ENCODE data around the gene TACC3.

DNA sequence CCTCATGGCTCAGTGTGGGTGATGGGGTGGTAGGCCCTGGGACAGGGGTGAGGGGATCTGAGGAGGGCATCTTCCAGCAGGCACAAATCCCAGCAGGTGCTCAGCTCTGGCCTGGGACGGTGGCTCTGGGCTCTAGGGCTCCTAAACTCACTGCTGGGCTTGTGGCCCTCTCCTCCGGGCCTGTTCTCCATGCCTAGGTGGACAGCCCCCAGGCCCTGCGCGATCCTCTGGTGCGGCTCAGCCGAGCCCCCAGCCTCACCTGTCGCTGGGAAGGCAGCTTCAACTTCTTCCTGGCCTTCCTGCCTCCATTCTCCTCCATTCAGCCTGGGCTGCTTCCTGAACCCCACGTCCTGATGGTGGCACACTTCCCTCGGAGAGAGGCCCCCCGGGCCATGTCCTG, 52.4 kb downstream of the TACC3 start:
- no peak for TF ChIP-seq RAD21 (IDR thresholded peaks at IDR 0.05; ENCODE audit: low read depth)
- no peak for TF ChIP-seq EGR1 (IDR thresholded peaks at IDR 0.05)
- TF ChIP-seq TAF1 (IDR thresholded peaks at IDR 0.05; ENCODE audit: low read depth), result no peak
- TF ChIP-seq, protein P1, sequence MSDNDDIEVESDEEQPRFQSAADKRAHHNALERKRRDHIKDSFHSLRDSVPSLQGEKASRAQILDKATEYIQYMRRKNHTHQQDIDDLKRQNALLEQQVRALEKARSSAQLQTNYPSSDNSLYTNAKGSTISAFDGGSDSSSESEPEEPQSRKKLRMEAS (IDR thresholded peaks at IDR 0.05), result no peak
- no peak for TF ChIP-seq ZBTB7A (IDR thresholded peaks at IDR 0.05; ENCODE audit: low read depth)
- no peak for TF ChIP-seq YY1 (IDR thresholded peaks at IDR 0.05; ENCODE audit: low read depth)
- TF ChIP-seq EP300 (IDR thresholded peaks at IDR 0.05; ENCODE audit: borderline replicate concordance), result no peak
- TF ChIP-seq, protein P2, sequence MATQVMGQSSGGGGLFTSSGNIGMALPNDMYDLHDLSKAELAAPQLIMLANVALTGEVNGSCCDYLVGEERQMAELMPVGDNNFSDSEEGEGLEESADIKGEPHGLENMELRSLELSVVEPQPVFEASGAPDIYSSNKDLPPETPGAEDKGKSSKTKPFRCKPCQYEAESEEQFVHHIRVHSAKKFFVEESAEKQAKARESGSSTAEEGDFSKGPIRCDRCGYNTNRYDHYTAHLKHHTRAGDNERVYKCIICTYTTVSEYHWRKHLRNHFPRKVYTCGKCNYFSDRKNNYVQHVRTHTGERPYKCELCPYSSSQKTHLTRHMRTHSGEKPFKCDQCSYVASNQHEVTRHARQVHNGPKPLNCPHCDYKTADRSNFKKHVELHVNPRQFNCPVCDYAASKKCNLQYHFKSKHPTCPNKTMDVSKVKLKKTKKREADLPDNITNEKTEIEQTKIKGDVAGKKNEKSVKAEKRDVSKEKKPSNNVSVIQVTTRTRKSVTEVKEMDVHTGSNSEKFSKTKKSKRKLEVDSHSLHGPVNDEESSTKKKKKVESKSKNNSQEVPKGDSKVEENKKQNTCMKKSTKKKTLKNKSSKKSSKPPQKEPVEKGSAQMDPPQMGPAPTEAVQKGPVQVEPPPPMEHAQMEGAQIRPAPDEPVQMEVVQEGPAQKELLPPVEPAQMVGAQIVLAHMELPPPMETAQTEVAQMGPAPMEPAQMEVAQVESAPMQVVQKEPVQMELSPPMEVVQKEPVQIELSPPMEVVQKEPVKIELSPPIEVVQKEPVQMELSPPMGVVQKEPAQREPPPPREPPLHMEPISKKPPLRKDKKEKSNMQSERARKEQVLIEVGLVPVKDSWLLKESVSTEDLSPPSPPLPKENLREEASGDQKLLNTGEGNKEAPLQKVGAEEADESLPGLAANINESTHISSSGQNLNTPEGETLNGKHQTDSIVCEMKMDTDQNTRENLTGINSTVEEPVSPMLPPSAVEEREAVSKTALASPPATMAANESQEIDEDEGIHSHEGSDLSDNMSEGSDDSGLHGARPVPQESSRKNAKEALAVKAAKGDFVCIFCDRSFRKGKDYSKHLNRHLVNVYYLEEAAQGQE (IDR thresholded peaks at IDR 0.05; ENCODE audit: low read depth), result no peak
- TF ChIP-seq NFIC (IDR thresholded peaks at IDR 0.05), result no peak
- TF ChIP-seq, protein P3, sequence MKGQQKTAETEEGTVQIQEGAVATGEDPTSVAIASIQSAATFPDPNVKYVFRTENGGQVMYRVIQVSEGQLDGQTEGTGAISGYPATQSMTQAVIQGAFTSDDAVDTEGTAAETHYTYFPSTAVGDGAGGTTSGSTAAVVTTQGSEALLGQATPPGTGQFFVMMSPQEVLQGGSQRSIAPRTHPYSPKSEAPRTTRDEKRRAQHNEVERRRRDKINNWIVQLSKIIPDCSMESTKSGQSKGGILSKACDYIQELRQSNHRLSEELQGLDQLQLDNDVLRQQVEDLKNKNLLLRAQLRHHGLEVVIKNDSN (IDR thresholded peaks at IDR 0.05), result no peak
- TF ChIP-seq TCF12 (IDR thresholded peaks at IDR 0.05; ENCODE audit: low read depth), result no peak
- no peak for TF ChIP-seq FOXM1 (IDR thresholded peaks at IDR 0.05; ENCODE audit: borderline replicate concordance, low read depth)
- no peak for TF ChIP-seq CREB1 (IDR thresholded peaks at IDR 0.05; ENCODE audit: low read depth)
- TF ChIP-seq CEBPB (IDR thresholded peaks at IDR 0.05), result no peak
